Keratinocyte (primary cell): ENCODE measurements around the gene HDAC7. TPM values are rescaled to one million over a fixed set of nuclear protein-coding genes. Genes with fewer than 3 reads are reported as not detected.

Source experiments
- DNase-seq: peaks from one replicate; pipeline ENCODE4 v3.0.0-alpha.2; 2011; ENCODE audit warnings: low read depth, missing footprints, low spot score
- FAIRE-seq: peaks from 2 replicates; lab custom pipeline; 2011; peaks lifted over from hg19 to GRCh38; lab: Jason Lieb, UNC
- H2AFZ ChIP-seq: 2 replicates; pipeline ENCODE4 v1.6.0; 2012; ENCODE audit warnings: low read length, control low read depth, inconsistent platforms; ENCODE audit not compliant: control insufficient read depth
- H3K27ac ChIP-seq: 2 replicates; pipeline ENCODE4 v1.5.1; 2011; ENCODE audit warnings: low read length; ENCODE audit not compliant: control insufficient read depth, insufficient read depth
- H3K27me3 ChIP-seq: 3 replicates; pipeline ENCODE4 v1.6.0; 2011; ENCODE audit warnings: low read length; ENCODE audit not compliant: control insufficient read depth, insufficient read depth; ENCODE audit errors: extremely low read depth
- H3K36me3 ChIP-seq, 2 experiments: 2 replicates in 1 of 2; 3 replicates in 1 of 2; pipeline ENCODE4 v1.5.1; 2011; ENCODE audit warnings: low read length in 2 of 2, mild to moderate bottlenecking in 1 of 2; ENCODE audit not compliant: control insufficient read depth in 2 of 2, insufficient read depth in 2 of 2; ENCODE audit errors: extremely low read depth in 1 of 2
- H3K4me1 ChIP-seq: 3 replicates; pipeline ENCODE4 v1.5.1; 2011; ENCODE audit warnings: low read length; ENCODE audit not compliant: control insufficient read depth, insufficient read depth; ENCODE audit errors: extremely low read depth
- H3K4me2 ChIP-seq: 3 replicates; pipeline ENCODE4 v1.6.0; 2011; ENCODE audit warnings: low read depth, low read length; ENCODE audit not compliant: control insufficient read depth, insufficient read depth; ENCODE audit errors: extremely low read depth
- H3K4me3 ChIP-seq, 3 experiments: fragments of 200-600 bp in 1 of 3; sonication (generic) in 1 of 3; 2 replicates in 2 of 3; 3 replicates in 1 of 3; pipeline ENCODE4 v1.5.1; 2011 to 2016; ENCODE audit warnings: low read length in 3 of 3, mild to moderate bottlenecking in 3 of 3, control low read depth in 2 of 3, inconsistent platforms in 1 of 3, low read depth in 1 of 3, mixed read lengths in 1 of 3, mixed run types in 1 of 3, moderate library complexity in 1 of 3; ENCODE audit not compliant: control insufficient read depth in 2 of 3, insufficient read depth in 2 of 3; ENCODE audit errors: extremely low read depth in 1 of 3
- H3K79me2 ChIP-seq: 2 replicates; pipeline ENCODE4 v1.6.0; 2012; ENCODE audit warnings: low read length; ENCODE audit not compliant: control insufficient read depth, insufficient read depth
- H3K9ac ChIP-seq: 3 replicates; pipeline ENCODE4 v1.6.0; 2011; ENCODE audit warnings: low read length; ENCODE audit not compliant: control insufficient read depth, insufficient read depth; ENCODE audit errors: extremely low read depth
- H3K9me1 ChIP-seq: 3 replicates; pipeline ENCODE4 v1.6.0; 2011; ENCODE audit warnings: low read length; ENCODE audit not compliant: control insufficient read depth, insufficient read depth; ENCODE audit errors: extremely low read depth
- H3K9me3 ChIP-seq: 2 replicates; pipeline ENCODE4 v1.5.1; 2012; ENCODE audit warnings: low read depth, low read length; ENCODE audit not compliant: control insufficient read depth
- H4K20me1 ChIP-seq: 3 replicates; pipeline ENCODE4 v1.6.0; 2011; ENCODE audit warnings: low read length; ENCODE audit not compliant: control insufficient read depth, insufficient read depth; ENCODE audit errors: extremely low read depth
- CTCF ChIP-seq, 3 experiments: IDR thresholded peaks in 1 of 3; conservative IDR thresholded peaks in 1 of 3; optimal IDR thresholded peaks in 1 of 3; 2 replicates in 2 of 3; 3 replicates in 1 of 3; pipeline versions ENCODE3 to v1.5.1; 2011; ENCODE audit warnings: low read length in 3 of 3, mild to moderate bottlenecking in 3 of 3, moderate library complexity in 2 of 3, control low read depth in 1 of 3, inconsistent platforms in 1 of 3; ENCODE audit not compliant: insufficient read depth in 2 of 3; ENCODE audit errors: extremely low read depth in 1 of 3
- EZH2 ChIP-seq: IDR thresholded peaks from one replicate; pipeline ENCODE4 v1.6.1; 2012; ENCODE audit warnings: inconsistent platforms, mild to moderate bottlenecking, low read length, moderate library complexity
- dilution Hi-C: fragments of 300-500 bp; cut with MboI; formaldehyde crosslinking; loops from one replicate; pipeline ENCODE4 v1.7.0; 2020; ENCODE audit warnings: low sequenced_read_pairs; ENCODE audit not compliant: extremely low pct_ligation_motif_present
- polyA plus RNA-seq, 5 experiments: library from polyadenylated mRNA; depleted of rRNA in 3 of 5; stranded (reverse) in 3 of 5; stranded (forward) in 1 of 5; unstranded in 1 of 5; fragments of >200 nt; gene quantifications; 1 replicate in 1 of 5; 2 replicates in 3 of 5; 3 replicates in 1 of 5; pipeline versions ENCODE4 v1.2.1 to v1.2.3, GENCODE V29; 2011 to 2012; ENCODE audit warnings: missing spikeins in 2 of 5, low read depth in 1 of 5, low replicate concordance in 1 of 5

HDAC7 gene
- polyA plus RNA-seq, 1 donor (not counting 4 experiments of a cell fraction or from before 2014, with no cell fraction given) = 17.0 TPM

- FAIRE-seq = no peak
Observed at GRCh38 chr12:47782372-47782770, 37.3 kb downstream of the HDAC7 start.

GRCh38 chr12:47781479-47782371 is 38.0 kb downstream of the HDAC7 start:
- Histone ChIP-seq H3K79me2 (no peaks in the 10 kb centered on the region), H3K9ac (peak overlapping the region; percentile 29), H3K4me2 (peak overlapping the region; percentile 31), H3K27me3 (no peaks in the 10 kb centered on the region), H3K36me3 (peaks cover 17 to 35% of the 10 kb centered on the region in 2 experiments), H4K20me1 (no peaks in the 10 kb centered on the region), H3K4me1 (peaks cover 23% of the 10 kb centered on the region), H3K9me1 (no peaks in the 10 kb centered on the region), H3K4me3 (no peak overlapping the region), H3K9me3 (no peaks in the 10 kb centered on the region), H3K27ac (peak overlapping the region; percentile 50), H2AFZ (no peak overlapping the region)
- TF ChIP-seq EZH2 (no peak), CTCF (optimal IDR thresholded peaks at IDR 0.05 in 1 of 3, IDR thresholded peaks at IDR 0.05 in 1 of 3, conservative IDR thresholded peaks at IDR 0.05 in 1 of 3; ENCODE audit: extremely low read depth in 1 of 3, insufficient read depth in 2 of 3, low read length in 3 of 3) (no peak)
- dilution Hi-C loops = no loop called here
- FAIRE-seq (peak; percentile 94), DNase-seq (peak; percentile 57)

More at GRCh38 chr12:47782372-47782770, 37.3 kb downstream of the HDAC7 start:
- Histone ChIP-seq H3K27me3 (no peaks in the 10 kb centered on the region), H3K4me1 (peaks cover 23% of the 10 kb centered on the region), H3K9me3 (no peaks in the 10 kb centered on the region), H3K4me3 (no peak overlapping the region), H3K27ac (peak overlapping the region; percentile 50), H3K36me3 (peaks cover 21 to 39% of the 10 kb centered on the region in 2 experiments), H4K20me1 (no peaks in the 10 kb centered on the region), H2AFZ (no peak overlapping the region), H3K9me1 (no peaks in the 10 kb centered on the region), H3K9ac (peak overlapping the region; percentile 40), H3K79me2 (no peaks in the 10 kb centered on the region), H3K4me2 (peak overlapping the region; percentile 44)
- TF ChIP-seq CTCF (optimal IDR thresholded peaks at IDR 0.05 in 1 of 3, IDR thresholded peaks at IDR 0.05 in 1 of 3, conservative IDR thresholded peaks at IDR 0.05 in 1 of 3; ENCODE audit: extremely low read depth in 1 of 3, insufficient read depth in 2 of 3, low read length in 3 of 3) (peak in 1 of 3 experiments; percentile 28), EZH2 (no peak)
- dilution Hi-C loops = no loop called here
- no peak for DNase-seq
